GM12878 (cell line): ENCODE results near the gene ACTR1A. TPM values are rescaled to one million over a fixed set of nuclear protein-coding genes. Genes with fewer than 3 reads are reported as not detected.

Source experiments
- ATAC-seq: fragments of 200-7000 bp; cut with Tn5 transposase; 3 replicates; pipeline ENCODE4 v1.9.1; 2020; ENCODE audit warnings: mild to moderate bottlenecking, moderate library complexity
- BruUV-seq: library from RNA; stranded (reverse); fragments of 400-500 nt; replicated peaks from 2 replicates; lab custom pipeline; 2021; lab: Mats Ljungman, UMichigan
- CTCF ChIA-PET: fragments of 300-600 bp; sonication (Branson Sonifier 250); formaldehyde crosslinking; extraction: SDS; loops from one replicate; lab custom pipeline; 2021; ENCODE audit warnings: inconsistent platforms; lab: Yijun Ruan, JAX
- POLR2A ChIA-PET: fragments of 350-600 bp; formaldehyde crosslinking; extraction: SDS; loops from one replicate; lab custom pipeline; 2021; ENCODE audit warnings: inconsistent platforms; lab: Charles Lee
- RAD21 ChIA-PET: fragments of 300-600 bp; sonication (Branson Sonifier 250); formaldehyde crosslinking; loops from one replicate; lab custom pipeline; 2023; ENCODE audit warnings: antibody characterized with exemption; ENCODE audit not compliant: unreplicated experiment; lab: Charles Lee
- SMC1A ChIA-PET: fragments of 300-600 bp; sonication (Branson Sonifier 250); formaldehyde crosslinking; loops from one replicate; lab custom pipeline; 2023; ENCODE audit not compliant: unreplicated experiment, uncharacterized antibody; lab: Charles Lee
- DNase-seq: peaks from one replicate; pipeline ENCODE4 v3.0.0-alpha.2; 2011; ENCODE audit warnings: low read depth, low spot score
- FAIRE-seq: peaks from 3 replicates; lab custom pipeline; 2011; peaks lifted over from hg19 to GRCh38; lab: Jason Lieb, UNC
- H2AFZ ChIP-seq: 2 replicates; pipeline ENCODE4 v1.6.0; 2011; ENCODE audit warnings: low read depth, low read length, control low read depth; ENCODE audit not compliant: control insufficient read depth
- H3K27ac ChIP-seq: 2 replicates; pipeline ENCODE4 v1.5.1; 2011; ENCODE audit warnings: control low read depth; ENCODE audit not compliant: control insufficient read depth, insufficient read depth
- H3K27me3 ChIP-seq, 2 experiments: replicated peaks in 1 of 2; 2 replicates each; pipeline versions ENCODE4 v1.6.0 to v1.6.1; 2011; ENCODE audit warnings: low read length in 1 of 2; ENCODE audit not compliant: control insufficient read depth in 2 of 2, insufficient read depth in 2 of 2
- H3K36me3 ChIP-seq, 2 experiments: 2 replicates each; pipeline ENCODE4 v1.5.1; 2011; ENCODE audit warnings: low read length in 1 of 2; ENCODE audit not compliant: control insufficient read depth in 2 of 2, insufficient read depth in 2 of 2
- H3K4me1 ChIP-seq: 2 replicates; pipeline ENCODE4 v1.6.1; 2011; ENCODE audit warnings: mild to moderate bottlenecking, low read length, moderate library complexity, mixed read lengths; ENCODE audit not compliant: control insufficient read depth, insufficient read depth
- H3K4me2 ChIP-seq: 2 replicates; pipeline ENCODE4 v1.6.0; 2011; ENCODE audit warnings: control low read depth; ENCODE audit not compliant: control insufficient read depth, insufficient read depth
- H3K4me3 ChIP-seq: fragments of 200-600 bp; sonication (generic); 2 replicates; pipeline ENCODE4 v1.5.1; 2016
- H3K79me2 ChIP-seq: 2 replicates; pipeline ENCODE4 v1.6.0; 2011; ENCODE audit warnings: low read length; ENCODE audit not compliant: control insufficient read depth, insufficient read depth
- H3K9ac ChIP-seq: 2 replicates; pipeline ENCODE4 v1.8.0; 2011; ENCODE audit warnings: low read length, control low read depth, mixed read lengths; ENCODE audit not compliant: control insufficient read depth, insufficient read depth
- H3K9me3 ChIP-seq: replicated peaks from 3 replicates; pipeline ENCODE4 v1.5.1; 2011; ENCODE audit warnings: mild to moderate bottlenecking, low read length; ENCODE audit not compliant: control insufficient read depth, insufficient read depth
- H4K20me1 ChIP-seq: 2 replicates; pipeline ENCODE4 v1.6.0; 2011; ENCODE audit not compliant: control insufficient read depth, insufficient read depth
- CREB1 ChIP-seq: IDR thresholded peaks from 2 replicates; pipeline ENCODE4 v1.6.1; 2012; ENCODE audit warnings: low read depth, mild to moderate bottlenecking, inconsistent platforms
- DPF2 ChIP-seq: fragments of 450-650 bp; IDR thresholded peaks from 2 replicates; pipeline ENCODE4 v1.6.1; 2017; ENCODE audit warnings: mild to moderate bottlenecking
- E4F1 ChIP-seq: fragments of 450-650 bp; IDR thresholded peaks from 2 replicates; pipeline ENCODE4 v1.6.1; 2018; ENCODE audit warnings: borderline replicate concordance, mild to moderate bottlenecking; ENCODE audit not compliant: partially characterized antibody
- ESRRA ChIP-seq: IDR thresholded peaks from 2 replicates; pipeline ENCODE4 v1.6.1; 2012; ENCODE audit warnings: mild to moderate bottlenecking, low read length, improper control_type of control experiment
- GATAD2B ChIP-seq: fragments of 450-650 bp; conservative IDR thresholded peaks from 2 replicates; pipeline ENCODE4 v1.6.1; 2017; ENCODE audit warnings: low read depth, mild to moderate bottlenecking, moderate library complexity
- JUND ChIP-seq: IDR thresholded peaks from 2 replicates; pipeline ENCODE4 v1.6.1; 2012; ENCODE audit warnings: low read depth, mild to moderate bottlenecking, low read length, improper control_type of control experiment, moderate library complexity
- KDM1A ChIP-seq: fragments of 200-600 bp; sonication (generic); IDR thresholded peaks from 2 replicates; pipeline ENCODE4 v1.6.1; 2016; ENCODE audit warnings: borderline replicate concordance
- LARP7 ChIP-seq: fragments of 450-650 bp; IDR thresholded peaks from 2 replicates; pipeline ENCODE4 v1.6.1; 2017; ENCODE audit warnings: mild to moderate bottlenecking
- PAX8 ChIP-seq: fragments of 450-650 bp; IDR thresholded peaks from 2 replicates; pipeline ENCODE4 v1.6.1; 2017; ENCODE audit warnings: mild to moderate bottlenecking, moderate library complexity
- RAD21 ChIP-seq: IDR thresholded peaks from 2 replicates; pipeline ENCODE4 v1.6.1; 2011; ENCODE audit warnings: mild to moderate bottlenecking, low read depth, low read length, moderate library complexity; ENCODE audit not compliant: insufficient read depth
- SPI1 ChIP-seq: IDR thresholded peaks from 2 replicates; pipeline ENCODE4 v1.6.1; 2011; ENCODE audit warnings: low read depth, mild to moderate bottlenecking, low read length, moderate library complexity, borderline replicate concordance; ENCODE audit not compliant: insufficient read depth
- STAT1 ChIP-seq: fragments of 450-650 bp; conservative IDR thresholded peaks from 2 replicates; pipeline ENCODE4 v1.6.1; 2014; ENCODE audit warnings: antibody characterized with exemption, mild to moderate bottlenecking
- WGBS: methylation state at CpG from one replicate; pipeline ENCODE4 v1.1.6; 2016; ENCODE audit warnings: low lambda C conversion rate; ENCODE audit not compliant: insufficient replicate concordance, insufficient coverage; ENCODE audit errors: missing lambda C conversion rate; 5-methylcytosine and 5-hydroxymethylcytosine counted together
- in situ Hi-C: fragments of 300-500 bp; cut with MboI; formaldehyde crosslinking; loops from 9 replicates; pipeline ENCODE4 v1.14.3; 2018; ENCODE audit warnings: mixed read lengths
- intact Hi-C: fragments of 100-400 bp; cut with micrococcal nuclease; formaldehyde crosslinking; loops from one replicate; pipeline ENCODE4 v1.14.2; 2022; ENCODE audit not compliant: unreplicated experiment
- polyA plus RNA-seq, 11 experiments: library from polyadenylated mRNA; depleted of rRNA in 4 of 11; unstranded in 6 of 11; stranded (reverse) in 5 of 11; fragments of >200 nt; fragmentation: Nextera tagmentation in 4 of 11; fragmentation: Illumina TruSeq in 1 of 11; extraction: Ambion mirVana in 4 of 11; extraction: Trizol in 1 of 11; gene quantifications; 1 replicate in 1 of 11; 2 replicates in 10 of 11; pipeline versions ENCODE4 v1.2.1 to v1.2.3, GENCODE V29; 2011 to 2016; ENCODE audit warnings: inconsistent platforms in 2 of 11, missing spikeins in 2 of 11, low read depth in 1 of 11
- total RNA-seq, 4 experiments: library from RNA; depleted of rRNA in 3 of 4; stranded (reverse); fragments of >200 nt in 3 of 4; fragmentation: Illumina TruSeq in 1 of 4; extraction: Trizol in 1 of 4; gene quantifications; 2 replicates each; pipeline versions ENCODE4 v1.2.1 to v1.2.3, GENCODE V29; 2013 to 2021

ACTR1A gene
- total and polyA plus RNA-seq, 10 of the 15 experiments (the other 5 are each of a cell fraction or from before 2014, with no cell fraction given) = 43.0 to 110 (median 78.9) TPM

GRCh38 chr10:102546606-102547320 lies 44.3 kb upstream of the ACTR1A start:
- TF ChIP-seq GATAD2B (no peak), SPI1 (no peak), E4F1 (no peak), PAX8 (no peak), STAT1 (no peak), ESRRA (no peak), DPF2 (no peak), JUND (no peak), KDM1A (no peak), LARP7 (no peak), CREB1 (no peak), RAD21 (no peak)
- TF ChIP-seq, all 136 proteins: peak for 0
- no peaks in the 10 kb centered on the region for H4K20me1 ChIP-seq
- BruUV-seq = no TSS peak
- ChIA-PET SMC1A (interaction anchor here (0.7 to 1.2 kb wide), 3 partner anchors 35 to 302 kb away, joined by 3 read pairs; no protein-coding TSS in a partner anchor), RAD21 (no interaction called here), CTCF (no interaction called here), POLR2A (no interaction called here)
- peaks cover 0 to 2% of the 10 kb centered on the region in 2 experiments; a peak in 1 of 4 replicates for H3K36me3 ChIP-seq
- H3K27me3 ChIP-seq = no peaks in the 10 kb centered on the region
- intact Hi-C loops (no loop called here), in situ Hi-C loops (no loop called here)
- H2AFZ ChIP-seq = no peak overlapping the region
- ATAC-seq = no peak
- FAIRE-seq = no peak
- WGBS = 74% methylated on average over 12 of the region's 12 CpGs
- H3K4me3 ChIP-seq = no peak overlapping the region
- no peak overlapping the region for H3K9ac ChIP-seq
- DNase-seq = no peak
- H3K4me1 ChIP-seq = no peaks in the 10 kb centered on the region; the same call in 1 of the 2 replicates
- no peaks in the 10 kb centered on the region for H3K9me3 ChIP-seq
- no peak overlapping the region for H3K4me2 ChIP-seq
- H3K27ac ChIP-seq = no peak overlapping the region
- H3K79me2 ChIP-seq = no peaks in the 10 kb centered on the region
